ENCODE data around the gene ATP1A4. TPM values are rescaled to one million over a fixed set of nuclear protein-coding genes. Genes with fewer than 3 reads are reported as not detected.

ATP1A4 gene
- total and polyA plus RNA-seq, 10 of the 15 experiments (the other 5 are each of a cell fraction or from before 2014, with no cell fraction given), result 0.31 to 1.0 (median 0.54) TPM

GRCh38 chr1:160137216-160137862 is 14.1 kb upstream of the ATP1A4 start:
- in situ Hi-C loops (cut with MboI), result no loop called here
- RAD21 ChIA-PET (ENCODE audit: unreplicated experiment), result no interaction called here

More at GRCh38 chr1:160137216-160137862, 14.1 kb upstream of the ATP1A4 start:
- Histone ChIP-seq H3K4me3 (no peak overlapping the region), H3K4me2 (ENCODE audit: control insufficient read depth, insufficient read depth) (no peak overlapping the region), H3K27ac (ENCODE audit: control insufficient read depth, insufficient read depth) (no peak overlapping the region), H3K27me3 (replicated peaks in 1 of 2; ENCODE audit: control insufficient read depth in 2 of 2, insufficient read depth in 2 of 2, low read length in 1 of 2) (peaks cover 0 to 1% of the 10 kb centered on the region in 2 experiments; a peak in 2 of 4 replicates), H4K20me1 (ENCODE audit: control insufficient read depth, insufficient read depth) (no peaks in the 10 kb centered on the region), H3K4me1 (ENCODE audit: control insufficient read depth, insufficient read depth, low read length) (no peaks in the 10 kb centered on the region), H3K9ac (ENCODE audit: control insufficient read depth, insufficient read depth, low read length) (no peak overlapping the region), H3K9me3 (replicated peaks; ENCODE audit: control insufficient read depth, insufficient read depth, low read length) (no peaks in the 10 kb centered on the region), H3K36me3 (ENCODE audit: control insufficient read depth in 2 of 2, insufficient read depth in 2 of 2, low read length in 1 of 2) (no peaks in the 10 kb centered on the region), H3K79me2 (ENCODE audit: control insufficient read depth, insufficient read depth, low read length) (no peaks in the 10 kb centered on the region), H2AFZ (ENCODE audit: control insufficient read depth, low read depth, low read length) (no peak overlapping the region)
- DNase-seq (ENCODE audit: low read depth, low spot score) (no peak), FAIRE-seq (no peak), ATAC-seq (no peak)
- no peak for TF ChIP-seq IRF4 (IDR thresholded peaks at IDR 0.05; ENCODE audit: low read depth, low read length)
- no peak for TF ChIP-seq IKZF1 (conservative IDR thresholded peaks at IDR 0.05)
- TF ChIP-seq EZH2 (IDR thresholded peaks at IDR 0.05; ENCODE audit: borderline replicate concordance, control insufficient read depth, low read depth, low read length), result no peak
- TF ChIP-seq, protein P1, sequence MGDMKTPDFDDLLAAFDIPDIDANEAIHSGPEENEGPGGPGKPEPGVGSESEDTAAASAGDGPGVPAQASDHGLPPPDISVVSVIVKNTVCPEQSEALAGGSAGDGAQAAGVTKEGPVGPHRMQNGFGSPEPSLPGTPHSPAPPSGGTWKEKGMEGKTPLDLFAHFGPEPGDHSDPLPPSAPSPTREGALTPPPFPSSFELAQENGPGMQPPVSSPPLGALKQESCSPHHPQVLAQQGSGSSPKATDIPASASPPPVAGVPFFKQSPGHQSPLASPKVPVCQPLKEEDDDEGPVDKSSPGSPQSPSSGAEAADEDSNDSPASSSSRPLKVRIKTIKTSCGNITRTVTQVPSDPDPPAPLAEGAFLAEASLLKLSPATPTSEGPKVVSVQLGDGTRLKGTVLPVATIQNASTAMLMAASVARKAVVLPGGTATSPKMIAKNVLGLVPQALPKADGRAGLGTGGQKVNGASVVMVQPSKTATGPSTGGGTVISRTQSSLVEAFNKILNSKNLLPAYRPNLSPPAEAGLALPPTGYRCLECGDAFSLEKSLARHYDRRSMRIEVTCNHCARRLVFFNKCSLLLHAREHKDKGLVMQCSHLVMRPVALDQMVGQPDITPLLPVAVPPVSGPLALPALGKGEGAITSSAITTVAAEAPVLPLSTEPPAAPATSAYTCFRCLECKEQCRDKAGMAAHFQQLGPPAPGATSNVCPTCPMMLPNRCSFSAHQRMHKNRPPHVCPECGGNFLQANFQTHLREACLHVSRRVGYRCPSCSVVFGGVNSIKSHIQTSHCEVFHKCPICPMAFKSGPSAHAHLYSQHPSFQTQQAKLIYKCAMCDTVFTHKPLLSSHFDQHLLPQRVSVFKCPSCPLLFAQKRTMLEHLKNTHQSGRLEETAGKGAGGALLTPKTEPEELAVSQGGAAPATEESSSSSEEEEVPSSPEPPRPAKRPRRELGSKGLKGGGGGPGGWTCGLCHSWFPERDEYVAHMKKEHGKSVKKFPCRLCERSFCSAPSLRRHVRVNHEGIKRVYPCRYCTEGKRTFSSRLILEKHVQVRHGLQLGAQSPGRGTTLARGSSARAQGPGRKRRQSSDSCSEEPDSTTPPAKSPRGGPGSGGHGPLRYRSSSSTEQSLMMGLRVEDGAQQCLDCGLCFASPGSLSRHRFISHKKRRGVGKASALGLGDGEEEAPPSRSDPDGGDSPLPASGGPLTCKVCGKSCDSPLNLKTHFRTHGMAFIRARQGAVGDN (IDR thresholded peaks at IDR 0.05), result no peak
- TF ChIP-seq NFYB (IDR thresholded peaks at IDR 0.05; ENCODE audit: insufficient read depth, low read depth, low read length), result no peak
- TF ChIP-seq EED (IDR thresholded peaks at IDR 0.05; ENCODE audit: low read depth), result no peak
- ChIA-PET SMC1A (ENCODE audit: uncharacterized antibody, unreplicated experiment) (no interaction called here), POLR2A (no interaction called here), CTCF (no interaction called here)
- intact Hi-C loops (cut with micrococcal nuclease; ENCODE audit: unreplicated experiment), result no loop called here
- BruUV-seq (replicated peaks), result no TSS peak
- 45% methylated on average over 8 of the region's 8 CpGs for WGBS (ENCODE audit: insufficient coverage, insufficient replicate concordance, low lambda C conversion rate, missing lambda C conversion rate)
